HG03571 (cell line): ENCODE measurements around the gene EVI2B.
"Not testable (repeated sequence)": the region's sequence is repeated elsewhere in the genome, so short reads cannot be mapped to it uniquely, and the experiment has no call there.

Experiments used
- ATAC-seq: cut with Tn5 transposase; IDR thresholded peaks from one replicate; pipeline ENCODE4 v1.9.1; 2021; ENCODE audit not compliant: unreplicated experiment

The EVI2B gene

DNA sequence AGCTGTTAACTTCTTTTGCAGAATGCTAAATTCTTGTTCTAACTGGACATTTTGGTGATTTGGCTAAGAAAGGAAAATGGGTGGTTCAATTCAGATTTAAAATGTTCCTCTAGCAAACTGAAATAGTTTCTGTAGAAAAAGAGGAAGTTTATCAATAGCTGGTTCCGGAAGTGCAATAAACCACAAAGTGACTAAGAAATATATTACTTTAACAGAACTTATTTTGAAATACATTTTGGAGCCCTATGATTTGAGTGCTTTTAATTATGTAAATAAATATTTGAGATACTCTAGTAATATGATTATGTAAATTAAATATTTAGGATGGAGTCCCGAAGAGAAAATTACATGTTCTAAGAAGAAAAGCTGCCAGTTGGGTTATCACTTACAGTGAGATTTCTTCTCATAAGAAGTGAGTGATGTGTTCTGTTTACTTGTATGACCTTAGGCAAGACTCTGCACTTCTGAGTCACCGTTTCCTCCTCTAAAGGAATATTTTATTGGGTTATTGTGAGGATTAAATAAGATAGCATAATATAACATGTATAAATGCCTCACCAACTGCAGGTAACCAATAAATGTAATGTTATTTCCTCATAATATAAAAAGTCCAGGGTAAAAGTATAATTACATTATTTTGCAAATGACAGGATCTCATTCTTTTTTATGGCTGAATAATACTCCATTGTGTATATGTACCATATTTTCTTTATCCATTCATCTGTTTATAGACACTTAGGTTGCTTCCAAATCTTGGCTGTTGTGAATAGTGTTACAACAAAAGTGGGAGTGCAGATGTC, at the start of gene EVI2B:
TSS of gene EVI2B (minus strand) at position 73 of the 800 bp plus-strand sequence. CDS start 8,445 bp downstream, outside the sequence.
- ATAC-seq: no peak

- no peak for ATAC-seq
Observed at GRCh38 chr17:31357839-31358394, 44.1 kb upstream of the EVI2B start.

GRCh38 chr17:31357091-31357490, 43.2 kb upstream of the EVI2B start:
- no peak for ATAC-seq

DNA sequence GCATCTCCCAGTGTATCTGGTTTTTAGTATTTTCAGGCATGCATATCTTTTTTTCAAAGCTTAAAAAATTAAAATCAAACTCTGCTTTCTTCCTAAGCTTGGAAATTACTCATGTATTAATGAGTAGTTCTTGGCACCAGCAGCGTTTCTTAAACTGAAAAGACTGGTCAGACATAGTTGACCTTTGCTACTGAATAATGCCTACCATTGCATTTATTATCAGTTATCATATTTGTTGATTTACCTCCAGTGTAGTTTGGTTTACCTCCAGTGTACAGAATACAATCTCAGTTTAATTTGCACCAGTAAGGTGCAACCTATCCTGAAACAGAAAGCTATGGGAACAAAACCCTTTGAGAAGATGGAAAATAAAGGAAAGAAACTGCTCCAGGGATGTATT, 42.1 kb upstream of the EVI2B start:
- ATAC-seq: no peak

GRCh38 chr17:31349454-31349853, 35.6 kb upstream of the EVI2B start:
- no peak for ATAC-seq

DNA sequence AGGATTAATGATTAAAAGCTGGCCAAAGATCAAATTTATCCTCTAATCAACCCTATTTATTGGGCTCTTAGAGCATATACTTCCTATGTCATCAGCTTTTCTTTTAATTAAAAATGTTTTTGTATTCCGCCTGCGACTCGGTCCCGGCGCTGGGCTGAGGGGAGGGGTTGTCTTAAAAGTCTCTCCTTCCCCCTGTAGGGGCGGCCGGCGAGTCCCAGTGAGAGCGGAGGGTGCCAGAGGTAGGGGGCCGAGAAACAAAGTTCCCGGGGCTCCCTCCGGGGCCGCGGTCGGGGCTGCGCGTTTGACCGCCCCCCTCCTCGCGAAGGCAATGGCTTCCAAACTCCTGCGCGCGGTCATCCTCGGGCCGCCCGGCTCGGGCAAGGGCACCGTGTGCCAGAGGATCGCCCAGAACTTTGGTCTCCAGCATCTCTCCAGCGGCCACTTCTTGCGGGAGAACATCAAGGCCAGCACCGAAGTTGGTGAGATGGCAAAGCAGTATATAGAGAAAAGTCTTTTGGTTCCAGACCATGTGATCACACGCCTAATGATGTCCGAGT, 31.4 kb upstream of the EVI2B start:
- ATAC-seq: not testable (repeated sequence)

DNA sequence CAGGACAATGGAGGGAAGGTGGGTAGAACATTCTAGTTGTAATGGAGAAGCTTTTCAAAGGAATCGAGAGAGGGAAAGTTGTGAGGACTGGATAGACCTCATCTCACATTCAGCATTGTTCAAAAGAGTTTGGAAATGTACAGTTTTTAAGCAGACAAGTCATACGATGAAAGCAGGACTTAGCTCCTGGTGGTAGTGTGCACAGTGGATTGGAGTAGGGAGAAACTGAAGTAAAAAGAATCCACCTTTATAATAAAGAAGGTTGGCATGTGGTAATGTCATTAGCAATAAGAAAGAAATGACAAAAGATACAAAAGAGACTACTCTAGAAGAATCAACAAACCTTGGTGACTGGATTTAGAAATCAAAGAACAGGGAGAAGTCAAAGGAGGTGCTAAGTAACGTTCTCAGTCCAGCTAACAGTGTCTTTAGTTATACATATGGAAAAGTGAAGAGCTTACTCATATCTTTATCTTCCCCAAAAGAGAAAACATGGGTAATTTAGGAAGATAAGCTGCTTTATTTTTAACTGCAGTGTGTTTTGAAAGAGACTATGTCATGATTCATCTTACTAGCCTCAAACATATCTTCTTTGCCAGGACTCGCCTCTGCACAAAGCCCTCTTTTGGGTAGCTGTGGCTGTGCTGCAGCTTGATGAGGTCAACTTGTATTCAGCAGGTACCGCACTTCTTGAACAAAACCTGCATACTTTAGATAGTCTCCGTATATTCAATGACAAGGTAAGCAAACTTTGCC, 26.2 kb upstream of the EVI2B start:
- ATAC-seq: no peak

DNA sequence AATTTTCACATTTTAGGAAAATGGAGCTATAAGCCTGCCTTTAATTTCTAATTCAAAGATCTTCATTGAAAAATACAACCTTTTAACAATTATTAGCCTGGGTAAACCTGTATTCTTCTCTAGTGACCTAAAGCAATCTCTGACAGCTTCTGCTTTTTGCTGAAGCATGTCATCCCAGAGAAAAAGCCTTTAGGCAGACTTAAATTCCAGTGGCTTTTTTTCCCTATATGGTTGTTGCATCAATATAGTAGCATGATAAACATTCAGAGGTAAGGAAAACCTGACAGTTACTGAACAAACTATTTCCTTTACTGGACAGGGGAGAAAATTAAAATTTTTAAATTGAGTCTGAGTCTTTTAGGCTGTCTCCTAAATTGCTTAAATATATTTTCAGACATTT, 15.4 kb upstream of the EVI2B start:
- no peak for ATAC-seq

- no peak for ATAC-seq
Observed at GRCh38 chr17:31328160-31328535, 14.3 kb upstream of the EVI2B start.

- no peak for ATAC-seq
Observed at GRCh38 chr17:31327534-31328159, 13.8 kb upstream of the EVI2B start.

DNA sequence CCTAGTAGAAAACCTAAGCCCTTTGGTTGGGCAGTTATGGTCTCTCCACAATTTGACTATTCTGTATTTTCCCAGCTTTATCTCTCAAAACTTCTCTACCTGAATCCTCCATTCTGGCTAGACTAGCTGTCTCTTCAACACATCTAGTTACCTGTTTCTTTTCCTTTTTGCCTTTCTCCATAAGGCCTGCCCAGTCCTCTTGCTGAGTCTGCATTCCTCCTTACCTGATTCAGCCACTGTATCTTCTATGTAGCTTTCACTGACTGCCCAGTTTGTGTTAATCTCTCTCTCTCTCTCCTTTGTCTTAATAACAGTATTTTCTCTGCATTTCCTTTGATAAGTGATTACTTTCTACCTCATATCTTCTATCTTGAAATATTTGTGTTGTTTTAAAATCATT, 9.7 kb upstream of the EVI2B start:
- ATAC-seq: no peak

DNA sequence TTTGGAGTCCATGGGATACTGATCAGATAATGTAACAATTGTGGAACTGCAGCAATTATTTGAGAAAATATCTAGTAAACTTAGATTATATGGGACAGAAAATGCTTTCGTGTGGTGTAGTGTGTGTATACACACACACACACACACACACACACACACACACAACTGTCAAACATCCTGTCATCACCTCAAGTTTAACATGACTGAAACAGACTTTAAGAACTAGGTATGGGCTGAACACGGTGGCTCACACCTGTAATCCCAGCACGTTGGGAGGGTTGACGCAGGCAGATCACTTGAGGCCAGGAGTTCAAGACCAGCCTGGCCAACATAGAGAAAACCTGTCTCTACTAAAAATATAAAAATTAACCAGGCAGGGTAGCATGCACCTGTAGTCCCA, 8.1 kb upstream of the EVI2B start:
- no peak for ATAC-seq

DNA sequence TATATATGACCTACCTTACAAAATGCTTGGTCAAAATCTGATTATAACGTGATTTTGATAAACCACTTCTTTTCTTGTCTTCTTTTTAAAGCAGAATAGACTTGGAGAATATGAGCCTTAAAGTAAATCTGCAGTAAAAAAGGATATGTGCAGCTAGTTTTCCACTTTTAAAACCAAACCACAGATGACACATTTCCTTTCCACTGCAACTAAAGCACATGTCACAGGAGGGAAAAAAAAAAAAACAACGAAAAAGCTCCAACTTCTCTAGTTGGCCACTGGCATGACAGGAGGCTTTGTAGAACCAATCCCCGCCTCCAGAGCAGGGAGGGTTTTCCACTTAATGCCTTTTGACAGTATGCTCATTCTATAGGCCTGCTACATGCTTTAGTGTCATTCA, 7.6 kb upstream of the EVI2B start, which contains the start of gene EVI2A:
TSS of gene EVI2A (minus strand) at position 142 of the 400 bp plus-strand sequence. CDS start 2,609 bp downstream, outside the sequence.
- no peak for ATAC-seq

DNA sequence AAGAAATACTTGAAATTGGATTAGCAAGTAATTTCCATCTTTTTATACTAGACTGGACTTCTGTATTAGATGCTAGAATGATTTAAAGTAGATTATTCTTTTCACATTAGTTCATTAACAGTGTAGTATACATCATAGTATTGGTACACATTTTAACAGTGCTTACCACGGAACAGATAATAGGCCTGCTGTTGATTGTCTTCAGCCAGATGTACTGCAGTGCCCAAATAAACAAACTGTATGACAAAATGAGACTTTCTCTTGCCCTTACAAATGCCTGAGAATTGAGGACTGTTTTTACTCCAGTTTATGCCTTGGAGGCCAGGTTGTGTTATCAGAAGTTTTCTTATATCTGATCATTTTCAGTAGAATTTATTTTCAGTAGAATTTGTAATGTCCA, 6.9 kb upstream of the EVI2B start:
- no peak for ATAC-seq

- no peak for ATAC-seq
Observed at GRCh38 chr17:31320241-31320640, 6.4 kb upstream of the EVI2B start.

DNA sequence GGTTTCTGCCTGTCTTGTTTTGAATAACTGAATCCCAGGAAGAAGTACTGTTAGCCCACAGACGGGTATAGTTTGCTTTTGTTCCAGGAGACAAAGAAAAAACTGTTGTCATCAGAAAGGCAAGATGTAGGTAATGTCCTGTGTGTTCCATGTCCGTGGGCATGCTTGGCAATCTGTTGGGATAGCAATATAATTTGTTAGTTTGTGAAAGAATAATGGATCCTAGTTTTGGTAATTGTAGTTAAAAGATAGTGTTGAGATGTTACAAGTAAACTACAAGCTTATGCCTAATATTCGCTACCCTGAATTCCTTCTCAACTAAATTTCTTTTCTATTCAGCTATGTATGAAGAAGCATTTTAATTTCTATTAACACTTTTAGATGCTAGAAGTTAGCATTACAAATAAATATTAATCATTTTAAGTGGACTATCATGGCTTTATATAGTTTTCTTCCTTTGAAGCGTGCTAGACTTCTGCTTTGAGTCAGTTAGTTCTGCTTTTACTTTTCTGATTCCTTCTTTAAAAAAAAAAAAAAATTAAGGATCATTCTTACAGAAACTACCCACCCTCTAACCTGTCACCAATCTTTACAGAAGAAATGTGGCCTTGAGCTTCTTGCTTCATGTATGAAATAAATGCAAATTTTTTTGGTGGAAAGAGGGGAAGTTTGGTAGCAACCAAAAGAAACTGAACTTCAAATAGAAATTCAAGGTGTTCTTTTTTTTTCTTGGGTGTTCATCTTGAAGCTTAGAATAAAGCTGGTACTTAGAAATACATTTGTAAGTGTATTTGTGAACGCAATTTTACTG, 5.2 kb upstream of the EVI2B start:
- ATAC-seq: no peak

DNA sequence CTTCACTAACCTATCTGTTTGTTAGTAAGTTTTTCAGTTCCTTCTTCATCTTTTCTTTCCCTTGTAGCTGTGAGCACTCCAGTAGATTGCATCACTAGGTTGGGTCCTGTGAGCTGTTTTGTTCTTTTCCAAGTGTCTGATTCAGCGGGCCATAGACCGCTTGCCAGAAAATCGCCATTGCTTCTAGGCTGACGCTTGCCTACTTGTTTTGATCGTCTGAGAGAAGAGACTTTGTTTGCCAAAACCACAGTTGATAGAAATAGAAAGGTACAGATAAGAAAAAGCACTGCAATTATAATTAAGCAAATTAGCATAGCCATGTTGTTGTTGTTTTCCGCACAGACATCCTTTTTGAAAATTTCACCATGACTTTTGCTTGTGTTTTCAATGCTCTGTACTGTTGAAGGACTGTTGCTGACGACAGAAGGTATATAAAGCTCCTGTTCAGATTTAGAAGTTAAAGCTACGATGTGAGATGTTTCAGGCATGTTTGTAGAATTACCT, 4.5 kb upstream of the EVI2B start:
- no peak for ATAC-seq

- no peak for ATAC-seq
Observed at GRCh38 chr17:31314782-31315100, 887 bp upstream of the EVI2B start.

- not testable (repeated sequence) for ATAC-seq
Observed at GRCh38 chr17:31312223-31312622, 1.6 kb downstream of the EVI2B start.

- no peak for ATAC-seq
Observed at GRCh38 chr17:31311526-31311925, 2.3 kb downstream of the EVI2B start.
